Activated CD8-positive, alpha-beta memory T cell treated with anti-CD3 and anti-CD28 coated beads for 1 hour (primary cell): ENCODE measurements around the gene STAT6.
"Not testable (repeated sequence)": the region's sequence is repeated elsewhere in the genome, so short reads cannot be mapped to it uniquely, and the experiment has no call there.

Source experiments
- DNase-seq, 2 donors: peaks; one replicate each; pipeline ENCODE4 v3.0.0-alpha.2; 2020; ENCODE audit warnings: low read depth in 1 of 2; ENCODE audit errors: extremely low read depth in 1 of 2

Gene STAT6

GRCh38 chr12:57090490-57090889, 20.7 kb downstream of the STAT6 start:
- DNase-seq = no peak

DNA sequence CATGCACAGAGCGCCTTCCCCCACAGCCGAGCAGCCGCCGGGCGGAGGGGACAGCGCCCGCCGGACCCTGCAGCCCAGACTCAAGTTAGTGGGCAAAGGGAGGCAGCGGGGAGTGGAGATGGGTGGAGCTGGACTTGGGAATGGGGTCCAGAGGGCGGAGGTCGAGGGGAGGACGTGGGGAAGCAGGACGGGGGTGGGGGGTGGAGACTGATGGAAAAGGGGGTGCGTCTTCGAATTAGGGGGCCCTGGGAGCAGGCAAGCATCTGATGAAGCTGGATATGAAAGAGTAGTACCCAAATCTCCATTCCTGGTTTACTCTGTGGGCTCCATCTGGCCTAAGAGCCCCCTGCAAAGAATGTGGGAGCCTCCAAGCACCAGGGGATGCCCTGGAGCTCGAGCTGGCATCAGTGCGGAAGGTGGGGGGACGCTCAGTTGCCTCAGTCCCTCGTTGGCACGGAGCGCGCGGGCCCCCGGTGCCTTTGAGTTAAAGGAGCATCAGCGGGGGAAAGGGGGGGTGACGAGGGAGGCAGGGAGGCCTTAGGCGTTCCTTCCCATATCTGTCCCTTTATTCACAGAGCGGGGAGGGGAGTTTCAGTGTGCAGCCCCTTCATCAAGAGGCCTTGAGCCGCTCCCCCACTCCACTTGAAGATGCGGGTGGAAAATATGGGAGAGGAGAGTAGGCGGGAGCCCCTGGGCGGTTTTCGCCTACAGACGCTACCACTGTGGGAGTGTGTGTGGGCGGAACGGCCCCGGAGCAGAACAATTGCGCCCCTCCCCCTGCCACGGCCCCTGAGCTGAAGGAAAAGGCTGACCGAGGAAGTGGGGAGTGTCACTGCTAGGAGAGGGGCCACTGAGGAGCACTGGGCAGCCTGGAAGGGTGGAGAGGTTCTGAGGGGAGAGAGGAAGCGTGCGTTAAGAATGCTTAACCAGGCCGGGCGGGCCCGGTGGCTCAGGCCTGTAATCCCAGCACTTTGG, 21.6 kb downstream of the STAT6 start:
- peak in 1 of 2 donors; percentile 39 for DNase-seq

DNA sequence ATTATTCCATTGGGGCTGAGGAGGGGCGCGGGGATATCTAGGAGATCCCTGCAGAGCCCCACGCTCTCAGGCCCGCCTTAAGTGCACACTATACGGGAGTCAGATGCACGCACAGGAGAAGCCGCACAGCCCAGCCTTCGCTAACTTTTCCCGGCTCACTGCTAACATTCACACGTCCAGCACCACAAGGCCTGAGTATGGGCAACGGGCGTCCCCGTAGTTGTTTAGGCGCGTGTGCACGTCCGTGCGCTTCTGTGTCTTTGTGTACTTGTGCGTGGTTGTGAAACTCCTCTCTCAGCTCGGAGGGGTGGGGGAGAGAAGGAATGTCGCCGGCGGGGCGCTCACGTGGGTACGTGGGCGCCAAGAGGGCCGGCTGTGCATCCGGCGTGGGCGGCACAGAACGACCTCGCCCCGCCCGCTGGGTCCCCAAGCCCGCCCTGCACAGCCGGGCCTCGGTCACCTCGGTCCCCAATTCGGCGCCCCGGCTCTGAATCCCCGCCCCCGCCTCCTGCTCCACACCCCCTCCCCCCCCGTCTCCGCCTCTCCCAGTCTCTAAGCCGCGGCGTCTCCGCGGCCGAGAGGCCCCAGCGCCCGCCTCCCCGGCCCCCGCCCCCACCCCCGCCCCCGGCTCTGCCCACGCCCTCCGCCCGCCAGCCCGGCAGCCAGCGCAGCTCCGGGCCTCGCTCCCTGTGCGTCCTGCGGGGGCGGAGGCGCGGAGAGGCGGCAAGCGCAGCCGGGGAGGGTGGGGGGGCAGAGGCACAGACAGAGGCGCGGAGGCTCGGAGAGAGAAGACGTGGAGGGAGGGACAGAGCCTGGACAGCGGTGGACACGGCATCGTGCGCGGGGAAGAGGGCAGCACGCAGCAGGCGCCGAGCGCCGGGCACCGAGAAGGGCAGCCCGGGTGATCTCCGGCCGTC, 22.6 kb downstream of the STAT6 start, which contains the start of gene NAB2:
Gene NAB2 (plus strand): TSS at position 761 of the 917 bp plus-strand sequence. CDS start 158 bp downstream, outside the sequence.
- peak; percentile 89 to 91 for DNase-seq

DNA sequence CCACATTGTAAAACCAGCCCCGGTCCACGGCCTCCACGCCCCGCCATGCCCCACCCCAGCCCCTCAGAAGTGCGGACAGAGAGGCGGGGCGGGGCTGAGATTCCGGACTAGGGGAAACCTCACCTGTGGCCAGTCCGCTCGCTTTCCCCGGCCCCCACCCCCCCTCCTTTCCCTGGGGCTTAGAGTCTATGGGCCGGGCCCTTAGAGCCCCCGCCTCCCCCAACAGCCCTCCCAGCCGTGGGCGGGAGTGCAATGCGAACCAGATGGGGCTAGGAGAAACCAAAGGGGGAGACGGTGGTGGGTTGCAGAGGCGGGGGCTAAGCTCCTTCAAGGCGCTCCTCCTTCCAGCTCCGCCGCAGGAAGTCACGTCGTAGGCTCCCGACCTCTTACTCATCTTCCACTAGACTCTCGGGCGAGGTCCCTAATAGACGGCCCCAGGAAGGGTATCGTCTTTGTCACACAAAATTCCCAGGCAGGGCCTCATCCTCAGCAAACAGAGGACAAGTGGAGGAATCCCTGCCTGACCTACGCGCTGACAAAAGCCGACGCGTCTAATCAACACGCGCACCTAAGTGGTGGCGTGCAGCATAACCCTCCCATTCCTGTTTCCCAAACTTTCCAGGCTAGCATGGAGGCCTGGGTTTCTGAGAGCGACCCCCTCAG, 23.3 kb downstream of the STAT6 start:
- DNase-seq = peak; percentile 64 to 73

- peak; percentile 93 to 95 for DNase-seq
Measured at GRCh38 chr12:57087010-57087690, 24.0 kb downstream of the STAT6 start.

- peak in 1 of 2 donors; percentile 41 for DNase-seq
Measured at GRCh38 chr12:57086493-57087009, 24.6 kb downstream of the STAT6 start.

DNA sequence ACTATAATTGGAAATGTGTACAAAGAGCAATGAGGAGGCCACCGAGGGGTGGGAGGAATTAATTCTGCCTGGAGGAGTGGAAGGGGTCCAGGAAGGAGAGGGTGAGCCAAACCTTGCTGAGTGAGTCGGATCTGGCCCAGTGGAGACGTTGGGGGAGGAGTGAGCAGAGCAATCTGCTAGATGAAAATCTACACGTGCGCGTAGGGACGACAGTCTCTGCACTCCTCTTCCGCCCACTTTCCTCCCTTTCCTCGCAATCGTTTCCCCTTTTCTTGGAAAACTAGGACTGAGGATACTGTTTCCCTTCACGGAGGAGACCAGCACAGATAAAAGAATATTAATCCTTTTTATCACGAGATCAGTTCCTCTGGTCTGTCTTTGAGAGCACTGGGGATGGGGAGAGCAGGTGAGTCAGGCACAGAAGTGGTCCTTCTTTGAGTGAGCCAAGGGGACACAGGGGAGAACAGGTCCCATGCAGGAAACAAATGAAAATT, 25.1 kb downstream of the STAT6 start:
- no peak for DNase-seq

- no peak for DNase-seq
Measured at GRCh38 chr12:57080855-57081254, 30.3 kb downstream of the STAT6 start.

DNA sequence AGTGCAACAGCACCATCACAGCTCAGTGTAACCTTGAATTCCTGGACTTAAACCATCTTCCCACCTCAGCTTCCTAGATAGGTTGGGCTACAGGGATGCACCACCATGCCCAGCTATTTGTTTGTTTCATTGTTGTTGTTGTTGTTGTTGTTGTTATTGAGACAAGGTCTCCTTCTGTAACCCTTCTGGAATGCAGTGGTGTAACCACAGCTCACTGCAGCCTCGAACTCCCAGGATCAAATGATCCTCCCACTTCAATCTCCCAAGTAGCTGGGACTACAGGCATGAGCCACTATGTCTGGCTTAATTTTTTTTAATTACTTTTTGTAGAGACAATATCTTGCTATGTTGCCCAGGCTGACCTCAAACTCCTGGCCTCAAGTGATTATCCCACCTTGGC, 31.3 kb downstream of the STAT6 start:
- no peak for DNase-seq

DNA sequence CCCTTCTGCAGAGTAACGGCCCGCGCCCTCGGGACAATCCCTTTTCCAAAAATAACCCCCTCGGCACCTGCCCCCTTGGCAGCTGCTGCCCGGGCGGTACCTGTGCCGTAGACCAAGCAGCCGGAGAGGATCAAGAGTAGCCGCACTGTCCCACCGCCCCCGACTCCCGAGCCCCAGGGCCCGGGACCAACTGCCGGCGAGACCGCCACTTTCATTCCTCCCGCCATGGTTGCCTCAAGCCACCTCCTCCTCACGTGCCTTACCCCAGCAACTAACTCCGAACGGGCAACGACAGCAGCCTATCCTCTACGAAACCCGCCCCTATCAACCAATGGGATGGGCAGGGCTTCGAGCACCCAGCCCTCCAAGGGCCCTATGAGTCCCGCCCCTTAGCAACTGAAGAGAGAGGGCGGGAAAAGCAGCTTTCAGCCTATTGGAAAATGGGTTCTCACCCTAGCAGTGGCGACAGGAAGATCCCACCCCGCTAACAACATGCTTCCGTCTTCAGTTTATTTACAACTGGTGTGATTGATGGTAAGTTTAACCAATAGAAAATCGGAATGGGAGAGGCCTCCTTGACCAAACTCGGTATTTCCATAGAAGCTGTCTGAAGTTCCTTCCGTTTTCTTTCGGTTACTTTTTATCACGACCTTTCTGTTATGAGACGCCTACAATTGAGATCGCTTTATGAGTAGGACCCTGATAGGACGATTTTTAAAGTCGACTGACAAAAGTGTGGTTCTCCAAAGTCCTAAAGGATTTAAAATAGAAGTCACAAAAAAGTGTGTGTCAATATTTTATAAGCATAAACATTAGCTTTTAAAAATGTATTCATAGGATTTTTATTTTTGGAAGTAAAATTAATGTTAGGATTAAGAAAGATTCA, 32.4 kb downstream of the STAT6 start, which contains the start of gene NEMP1:
Gene NEMP1 (minus strand): TSS at position 273 of the 886 bp plus-strand sequence. CDS start 46 bp downstream, at position 227.
- DNase-seq = peak; percentile 84 to 90

GRCh38 chr12:57073566-57074450, 37.4 kb downstream of the STAT6 start:
- not testable (repeated sequence) for DNase-seq

DNA sequence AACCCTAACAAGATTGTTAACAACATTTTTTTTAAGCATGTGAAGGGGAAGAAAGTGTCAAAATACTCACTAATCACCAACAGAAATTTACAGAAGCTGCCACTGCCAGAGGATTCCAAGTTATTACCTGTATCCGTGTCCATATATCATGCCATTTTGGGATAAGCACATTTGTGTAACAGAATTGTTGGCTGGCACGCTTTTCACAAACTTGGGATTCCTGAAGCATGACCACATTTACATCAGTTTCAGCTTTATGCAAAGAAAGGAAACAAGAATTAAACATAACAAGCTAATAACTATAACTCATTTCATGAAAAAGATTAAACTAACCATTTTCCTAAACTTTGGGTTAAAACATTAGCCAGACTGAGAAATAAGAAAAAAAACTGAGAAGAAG, 38.5 kb downstream of the STAT6 start:
- no peak for DNase-seq

DNA sequence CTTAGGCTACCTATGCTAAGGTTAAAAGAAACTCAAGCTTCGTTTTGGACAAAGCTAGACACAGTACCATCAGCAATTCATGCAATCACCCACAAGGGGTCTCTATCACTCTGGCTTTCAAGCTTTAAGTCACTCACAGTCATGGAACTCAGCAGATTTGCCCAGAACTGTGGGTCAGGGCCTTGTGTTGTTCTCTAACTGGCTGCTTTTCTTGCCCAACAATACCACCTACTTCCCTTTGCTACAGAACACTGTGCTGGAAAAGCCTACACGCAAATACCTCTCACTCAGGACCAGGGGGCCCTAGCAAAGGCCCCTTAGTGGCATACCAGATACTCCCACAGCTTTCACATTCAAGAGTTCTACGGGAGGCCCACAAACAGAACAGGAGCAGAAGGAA, 41.6 kb downstream of the STAT6 start:
- no peak for DNase-seq

DNA sequence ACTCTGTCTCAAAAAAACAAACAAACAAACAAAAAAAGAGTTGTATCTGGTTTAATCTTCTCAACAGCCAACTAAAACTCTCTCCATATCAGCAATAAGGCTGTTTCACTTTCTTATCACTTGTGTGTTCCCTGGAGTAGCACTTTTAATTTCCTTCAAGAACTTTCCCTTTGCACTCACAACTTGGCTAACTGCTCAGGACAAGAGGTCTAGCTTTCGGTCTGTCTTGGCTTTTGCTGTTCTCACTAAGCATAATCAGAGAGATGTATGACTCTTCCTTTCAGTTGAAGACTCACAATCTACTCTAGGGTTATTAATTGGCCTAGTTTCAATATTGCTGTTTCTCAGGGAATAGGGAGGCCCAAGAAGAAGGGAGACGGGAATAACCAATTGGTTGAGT, 44.9 kb downstream of the STAT6 start:
- no peak for DNase-seq

DNA sequence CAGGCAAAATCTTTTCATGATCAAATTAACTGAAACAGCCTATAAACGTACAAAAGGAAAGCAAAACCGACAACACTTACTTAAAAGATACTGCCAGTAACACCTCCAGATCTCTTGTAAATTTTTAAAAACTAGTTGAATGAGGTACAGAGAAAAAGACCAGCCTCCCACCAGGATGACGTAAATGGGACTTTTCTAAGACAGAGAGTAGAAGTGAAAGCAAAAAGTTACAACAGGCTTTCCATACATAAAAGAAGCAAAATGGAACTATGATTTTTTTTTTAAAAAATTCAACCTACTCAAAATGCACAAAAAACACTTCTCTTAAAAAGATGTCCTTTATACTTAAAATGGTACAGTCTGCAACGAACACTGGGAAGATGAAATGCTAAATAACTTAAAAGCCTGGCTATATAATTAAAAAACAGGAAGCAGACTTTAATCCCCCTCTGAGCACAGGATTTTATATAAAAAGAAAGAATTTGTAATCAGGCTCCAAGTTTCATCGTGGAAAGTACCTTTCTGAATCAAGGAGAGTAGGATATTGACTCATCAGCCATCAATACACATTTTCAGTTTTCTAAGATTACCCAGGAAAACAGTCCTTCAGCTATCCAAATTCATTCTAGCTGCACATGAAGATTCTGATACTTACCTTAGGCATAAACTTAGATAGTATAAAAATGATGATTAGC, 47.0 kb downstream of the STAT6 start:
- DNase-seq = no peak

- no peak for DNase-seq
Measured at GRCh38 chr12:57058454-57058853, 52.7 kb downstream of the STAT6 start.
